ENCODE data around the gene NLRP8. TPM values are rescaled to one million over a fixed set of nuclear protein-coding genes. Genes with fewer than 3 reads are reported as not detected.
"Not testable (repeated sequence)": the region's sequence is repeated elsewhere in the genome, so short reads cannot be mapped to it uniquely, and the experiment has no call there.

The NLRP8 gene
- polyA plus RNA-seq, 2 donors: not detected

DNA sequence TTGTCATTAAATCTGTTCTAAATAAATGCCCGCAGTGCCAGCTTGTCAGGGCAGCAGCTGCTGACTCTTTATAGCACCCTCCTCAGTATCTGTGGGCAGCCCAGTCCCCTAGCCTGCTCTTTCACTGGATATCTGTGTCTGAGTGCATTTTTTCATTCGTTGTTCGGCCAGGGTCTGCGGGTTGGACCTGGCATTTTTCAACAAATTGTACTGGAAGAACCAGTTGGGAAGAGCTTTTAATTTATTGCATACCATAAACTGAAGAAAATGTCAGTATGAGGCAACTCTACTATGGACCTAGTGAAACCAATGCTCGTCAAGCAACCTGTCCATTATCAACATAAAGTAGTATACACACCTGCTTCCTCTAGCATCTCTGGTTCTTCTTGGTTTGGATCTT, 24.1 kb upstream of the NLRP8 start:
- H3K4me1 ChIP-seq (ENCODE audit: control insufficient read depth in 2 of 2, insufficient read depth in 2 of 2, low read length in 1 of 2): no peaks in the 10 kb centered on the region
- WGBS, 2 donors: 71 to 79% methylated on average over 5 of the region's 5 CpGs
- H3K4me3 ChIP-seq (ENCODE audit: low read depth in 1 of 2, low read length in 2 of 2): no peak overlapping the region
- no peaks in the 10 kb centered on the region for H3K27me3 ChIP-seq (ENCODE audit: control insufficient read depth in 1 of 2, insufficient read depth in 2 of 2, low read length in 2 of 2)
- no peaks in the 10 kb centered on the region for H3K36me3 ChIP-seq (ENCODE audit: control insufficient read depth in 2 of 2, insufficient read depth in 2 of 2, low read length in 1 of 2)
- H3K9me3 ChIP-seq (ENCODE audit: control insufficient read depth in 2 of 2, insufficient read depth in 1 of 2, low read depth in 1 of 2, low read length in 1 of 2): peaks cover 2 to 6% of the 10 kb centered on the region in 2 donors
- no peak overlapping the region for H3K27ac ChIP-seq (ENCODE audit: low read depth in 2 of 2, low read length in 1 of 2)

DNA sequence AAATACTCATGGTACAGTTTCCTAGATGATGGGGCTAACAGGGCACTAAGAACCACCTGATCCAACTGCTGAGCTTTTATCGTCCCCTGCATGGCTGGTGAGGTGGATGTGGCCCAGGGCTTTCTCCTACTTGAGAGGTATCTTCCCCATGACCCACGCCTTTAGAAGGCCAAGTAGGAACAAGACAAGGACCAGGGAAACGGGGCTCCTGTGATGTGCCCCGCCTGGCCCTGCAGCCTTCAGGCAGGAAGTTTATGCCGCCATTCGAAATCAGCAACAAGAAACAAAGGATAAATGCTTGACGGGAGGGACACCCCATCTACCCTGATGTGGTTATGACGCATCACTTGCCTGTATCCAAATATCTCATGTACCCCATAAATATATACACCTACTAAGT, 19.6 kb upstream of the NLRP8 start:
- Histone ChIP-seq H3K4me3 (ENCODE audit: low read depth in 1 of 2, low read length in 2 of 2) (no peak overlapping the region), H3K9me3 (ENCODE audit: control insufficient read depth in 2 of 2, insufficient read depth in 1 of 2, low read depth in 1 of 2, low read length in 1 of 2) (peaks cover 6 to 11% of the 10 kb centered on the region in 2 donors), H3K4me1 (ENCODE audit: control insufficient read depth in 2 of 2, insufficient read depth in 2 of 2, low read length in 1 of 2) (no peaks in the 10 kb centered on the region), H3K27ac (ENCODE audit: low read depth in 2 of 2, low read length in 1 of 2) (no peak overlapping the region), H3K36me3 (ENCODE audit: control insufficient read depth in 2 of 2, insufficient read depth in 2 of 2, low read length in 1 of 2) (no peaks in the 10 kb centered on the region), H3K27me3 (ENCODE audit: control insufficient read depth in 1 of 2, insufficient read depth in 2 of 2, low read length in 2 of 2) (no peaks in the 10 kb centered on the region)
- WGBS, 2 donors: 75% methylated on average over 8 of the region's 8 CpGs

DNA sequence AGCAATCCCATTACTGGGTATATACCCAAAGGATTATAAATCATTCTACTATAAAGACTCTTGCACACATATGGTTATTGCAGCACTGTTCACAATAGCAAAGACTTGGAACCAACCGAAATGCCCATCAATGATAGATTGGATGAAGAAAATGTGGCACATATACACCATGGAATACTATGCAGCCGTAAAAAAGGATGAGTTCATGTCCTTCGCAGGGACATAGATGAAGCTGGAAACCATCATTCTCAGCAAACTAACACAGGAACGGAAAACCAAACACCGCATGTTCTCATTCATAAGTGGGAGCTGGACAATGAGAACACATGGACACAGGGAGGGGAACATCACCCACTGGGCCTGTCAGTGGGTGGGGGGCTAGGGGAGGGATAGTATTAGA, 18.4 kb upstream of the NLRP8 start:
- not testable (repeated sequence) for H3K4me1 ChIP-seq (ENCODE audit: control insufficient read depth in 2 of 2, insufficient read depth in 2 of 2, low read length in 1 of 2); H3K27me3 ChIP-seq (ENCODE audit: control insufficient read depth in 1 of 2, insufficient read depth in 2 of 2, low read length in 2 of 2); H3K27ac ChIP-seq (ENCODE audit: low read depth in 2 of 2, low read length in 1 of 2); H3K36me3 ChIP-seq (ENCODE audit: control insufficient read depth in 2 of 2, insufficient read depth in 2 of 2, low read length in 1 of 2); H3K4me3 ChIP-seq (ENCODE audit: low read depth in 1 of 2, low read length in 2 of 2)
- peaks cover 3 to 11% of the 10 kb centered on the region in 2 donors for H3K9me3 ChIP-seq (ENCODE audit: control insufficient read depth in 2 of 2, insufficient read depth in 1 of 2, low read depth in 1 of 2, low read length in 1 of 2)
- WGBS, 2 donors: 87 to 93% methylated on average over 5 of the region's 5 CpGs

DNA sequence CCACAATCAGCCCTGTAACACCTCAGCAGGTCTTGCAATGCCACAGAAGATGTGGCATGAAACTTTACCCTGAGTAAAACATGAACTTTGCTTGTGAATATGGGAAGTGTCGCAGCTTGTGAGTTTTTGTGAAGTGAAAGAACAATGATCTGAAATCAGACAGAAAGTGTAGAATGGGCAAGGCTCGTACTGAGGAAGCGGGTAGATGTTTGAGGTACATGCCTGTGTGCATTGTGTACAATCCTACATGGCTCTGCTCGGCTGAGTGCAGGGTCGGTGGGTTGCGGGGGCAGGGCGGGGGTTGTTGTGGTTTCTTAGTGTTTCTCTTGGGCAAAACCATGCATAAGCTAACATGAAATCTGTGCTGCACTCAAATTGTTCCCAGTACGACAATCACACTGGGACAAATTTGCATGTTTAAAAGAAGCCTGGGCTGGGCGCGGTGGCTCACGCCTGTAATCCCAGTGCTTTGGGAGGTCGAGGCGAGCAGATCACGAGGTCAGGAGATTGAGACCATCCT, 16.6 kb upstream of the NLRP8 start:
- peaks cover 3 to 7% of the 10 kb centered on the region in 2 donors for H3K9me3 ChIP-seq (ENCODE audit: control insufficient read depth in 2 of 2, insufficient read depth in 1 of 2, low read depth in 1 of 2, low read length in 1 of 2)
- WGBS, 2 donors: 69 to 72% methylated on average over 14 of the region's 14 CpGs
- H3K27ac ChIP-seq (ENCODE audit: low read depth in 2 of 2, low read length in 1 of 2): no peak overlapping the region
- H3K4me3 ChIP-seq (ENCODE audit: low read depth in 1 of 2, low read length in 2 of 2): no peak overlapping the region
- no peaks in the 10 kb centered on the region for H3K27me3 ChIP-seq (ENCODE audit: control insufficient read depth in 1 of 2, insufficient read depth in 2 of 2, low read length in 2 of 2)
- H3K4me1 ChIP-seq (ENCODE audit: control insufficient read depth in 2 of 2, insufficient read depth in 2 of 2, low read length in 1 of 2): no peaks in the 10 kb centered on the region
- no peaks in the 10 kb centered on the region for H3K36me3 ChIP-seq (ENCODE audit: control insufficient read depth in 2 of 2, insufficient read depth in 2 of 2, low read length in 1 of 2)

DNA sequence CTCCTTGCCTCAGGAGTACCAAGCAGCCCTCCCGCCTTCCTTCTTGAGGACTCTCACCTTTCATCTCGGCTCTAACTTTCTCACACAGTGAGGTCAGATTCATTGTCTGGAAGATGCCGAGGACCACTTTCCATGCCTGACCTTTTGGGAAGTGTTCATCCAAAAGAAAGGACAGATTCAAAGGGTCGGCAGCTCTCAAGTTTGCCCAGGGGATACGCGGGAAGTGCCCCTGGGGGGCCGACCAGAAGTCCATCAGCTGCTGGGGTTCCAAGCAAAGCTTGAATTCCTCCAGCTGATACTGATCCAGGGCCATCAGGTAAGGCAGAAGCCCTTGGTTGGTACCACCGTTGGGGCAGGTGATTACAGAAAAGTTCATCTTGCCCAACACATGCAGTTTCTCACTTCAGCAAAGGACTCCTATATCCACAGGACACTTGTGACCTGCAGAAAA, 15.7 kb upstream of the NLRP8 start, which contains the start of gene NLRP13:
NLRP13 (minus strand) TSS at position 401 of the 451 bp plus-strand sequence; CDS start at position 376, 25 bp downstream.
- Histone ChIP-seq H3K4me3 (ENCODE audit: low read depth in 1 of 2, low read length in 2 of 2) (no peak within 1 kb of the TSS), H3K27me3 (ENCODE audit: control insufficient read depth in 1 of 2, insufficient read depth in 2 of 2, low read length in 2 of 2) (no peaks in the 10 kb centered on the region), H3K36me3 (ENCODE audit: control insufficient read depth in 2 of 2, insufficient read depth in 2 of 2, low read length in 1 of 2) (no peaks in the 10 kb centered on the region), H3K27ac (ENCODE audit: low read depth in 2 of 2, low read length in 1 of 2) (no peak within 1 kb of the TSS), H3K9me3 (ENCODE audit: control insufficient read depth in 2 of 2, insufficient read depth in 1 of 2, low read depth in 1 of 2, low read length in 1 of 2) (peaks cover 3 to 7% of the 10 kb centered on the region in 2 donors), H3K4me1 (ENCODE audit: control insufficient read depth in 2 of 2, insufficient read depth in 2 of 2, low read length in 1 of 2) (no peaks in the 10 kb centered on the region)
- 82 to 86% methylated on average over 8 of the region's 8 CpGs for WGBS, 2 donors

DNA sequence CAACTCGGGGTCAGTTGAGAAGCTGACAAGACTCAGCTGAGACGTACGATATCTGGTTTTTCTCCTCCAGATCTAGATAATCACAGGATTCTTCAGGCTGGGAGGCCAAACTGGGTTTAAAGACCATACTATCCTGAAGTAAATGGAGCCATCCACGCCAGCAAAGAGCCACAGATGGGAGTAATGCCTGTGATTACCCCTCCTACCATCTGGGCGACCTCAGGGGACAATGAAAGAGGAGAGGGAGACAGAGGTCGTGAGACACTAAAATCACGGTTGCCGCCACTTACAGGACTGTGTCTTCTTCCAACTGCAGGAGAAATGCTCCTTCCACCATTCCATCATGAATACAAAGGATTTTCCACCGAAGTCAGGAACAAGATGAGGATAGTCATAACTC, 12.4 kb upstream of the NLRP8 start:
- peaks cover 3 to 5% of the 10 kb centered on the region in 2 donors for H3K9me3 ChIP-seq (ENCODE audit: control insufficient read depth in 2 of 2, insufficient read depth in 1 of 2, low read depth in 1 of 2, low read length in 1 of 2)
- no peaks in the 10 kb centered on the region for H3K4me1 ChIP-seq (ENCODE audit: control insufficient read depth in 2 of 2, insufficient read depth in 2 of 2, low read length in 1 of 2)
- no peaks in the 10 kb centered on the region for H3K27me3 ChIP-seq (ENCODE audit: control insufficient read depth in 1 of 2, insufficient read depth in 2 of 2, low read length in 2 of 2)
- no peak overlapping the region for H3K4me3 ChIP-seq (ENCODE audit: low read depth in 1 of 2, low read length in 2 of 2)
- H3K27ac ChIP-seq (ENCODE audit: low read depth in 2 of 2, low read length in 1 of 2): no peak overlapping the region
- H3K36me3 ChIP-seq (ENCODE audit: control insufficient read depth in 2 of 2, insufficient read depth in 2 of 2, low read length in 1 of 2): no peaks in the 10 kb centered on the region
- 78 to 81% methylated on average over 9 of the region's 9 CpGs for WGBS, 2 donors

DNA sequence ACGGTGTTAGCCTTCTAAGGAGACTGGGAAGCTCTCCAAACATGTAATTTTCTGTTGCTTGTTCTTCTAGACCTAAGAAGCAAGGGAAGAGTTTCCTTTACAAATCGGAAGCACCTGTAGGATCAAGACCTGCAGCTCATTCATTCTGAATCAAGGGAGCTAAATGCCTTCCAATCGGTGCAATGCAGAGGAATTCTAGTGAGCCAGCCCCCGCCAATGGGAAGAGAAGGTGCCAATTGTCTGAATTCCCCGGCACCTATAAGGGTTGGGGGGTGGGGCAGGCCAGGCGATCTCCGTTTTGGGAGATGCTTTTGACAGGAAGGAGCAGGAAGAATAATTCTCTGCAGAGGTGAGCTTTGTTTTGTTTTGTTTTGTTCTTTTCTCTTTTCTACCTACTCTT, 8.4 kb upstream of the NLRP8 start:
- H3K36me3 ChIP-seq (ENCODE audit: control insufficient read depth in 2 of 2, insufficient read depth in 2 of 2, low read length in 1 of 2): no peaks in the 10 kb centered on the region
- H3K4me3 ChIP-seq (ENCODE audit: low read depth in 1 of 2, low read length in 2 of 2): no peak overlapping the region
- H3K27ac ChIP-seq (ENCODE audit: low read depth in 2 of 2, low read length in 1 of 2): no peak overlapping the region
- no peaks in the 10 kb centered on the region for H3K9me3 ChIP-seq (ENCODE audit: control insufficient read depth in 2 of 2, insufficient read depth in 1 of 2, low read depth in 1 of 2, low read length in 1 of 2)
- H3K4me1 ChIP-seq (ENCODE audit: control insufficient read depth in 2 of 2, insufficient read depth in 2 of 2, low read length in 1 of 2): no peaks in the 10 kb centered on the region
- WGBS, 2 donors: 65 to 67% methylated on average over 7 of the region's 7 CpGs
- no peaks in the 10 kb centered on the region for H3K27me3 ChIP-seq (ENCODE audit: control insufficient read depth in 1 of 2, insufficient read depth in 2 of 2, low read length in 2 of 2)

DNA sequence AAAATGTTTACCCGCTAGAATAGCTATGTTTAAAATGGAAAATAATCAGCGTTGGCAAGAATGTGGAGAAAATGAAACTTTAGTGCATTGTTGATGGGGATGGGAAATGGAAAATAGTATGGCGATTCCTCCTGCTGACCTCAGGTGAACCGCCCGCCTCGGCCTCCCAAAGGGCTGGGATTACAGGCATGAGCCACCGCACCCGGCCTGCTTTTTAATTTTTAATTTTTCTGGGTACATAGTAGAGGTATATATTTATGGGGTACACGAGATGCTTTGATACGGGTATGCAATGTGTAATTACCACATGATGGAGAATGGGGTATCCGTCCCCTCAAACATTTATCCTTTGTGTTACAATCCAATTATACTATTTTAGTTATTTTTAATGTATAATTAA, 7.3 kb upstream of the NLRP8 start:
- 91 to 93% methylated on average over 11 of the region's 11 CpGs for WGBS, 2 donors
- Histone ChIP-seq H3K27ac (ENCODE audit: low read depth in 2 of 2, low read length in 1 of 2) (no peak overlapping the region), H3K9me3 (ENCODE audit: control insufficient read depth in 2 of 2, insufficient read depth in 1 of 2, low read depth in 1 of 2, low read length in 1 of 2) (no peaks in the 10 kb centered on the region), H3K36me3 (ENCODE audit: control insufficient read depth in 2 of 2, insufficient read depth in 2 of 2, low read length in 1 of 2) (no peaks in the 10 kb centered on the region), H3K27me3 (ENCODE audit: control insufficient read depth in 1 of 2, insufficient read depth in 2 of 2, low read length in 2 of 2) (no peaks in the 10 kb centered on the region), H3K4me1 (ENCODE audit: control insufficient read depth in 2 of 2, insufficient read depth in 2 of 2, low read length in 1 of 2) (no peaks in the 10 kb centered on the region), H3K4me3 (ENCODE audit: low read depth in 1 of 2, low read length in 2 of 2) (no peak overlapping the region)

DNA sequence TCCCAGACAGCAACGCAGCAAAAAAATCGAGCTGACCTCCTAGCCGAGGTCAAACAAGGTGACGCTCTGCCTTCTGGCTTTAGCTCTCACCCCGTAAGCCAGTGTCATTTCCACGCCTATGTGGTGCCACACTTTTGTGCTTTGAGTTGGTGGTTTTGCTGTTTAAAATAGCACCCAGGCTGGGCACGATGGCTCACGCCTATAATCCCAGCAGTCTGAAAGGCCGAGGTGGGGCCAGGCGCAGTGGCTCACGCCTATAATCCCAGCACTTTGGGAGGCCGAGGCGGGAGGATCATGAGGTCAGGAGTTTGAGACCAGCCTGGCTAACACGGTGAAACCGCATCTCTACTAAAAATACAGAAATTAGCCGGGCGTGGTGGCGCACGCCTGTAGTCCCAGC, 2.9 kb downstream of the NLRP8 start:
- H3K27ac ChIP-seq (ENCODE audit: low read depth in 2 of 2, low read length in 1 of 2); H3K36me3 ChIP-seq (ENCODE audit: control insufficient read depth in 2 of 2, insufficient read depth in 2 of 2, low read length in 1 of 2); H3K9me3 ChIP-seq (ENCODE audit: control insufficient read depth in 2 of 2, insufficient read depth in 1 of 2, low read depth in 1 of 2, low read length in 1 of 2); H3K27me3 ChIP-seq (ENCODE audit: control insufficient read depth in 1 of 2, insufficient read depth in 2 of 2, low read length in 2 of 2); H3K4me1 ChIP-seq (ENCODE audit: control insufficient read depth in 2 of 2, insufficient read depth in 2 of 2, low read length in 1 of 2); H3K4me3 ChIP-seq (ENCODE audit: low read depth in 1 of 2, low read length in 2 of 2): not testable (repeated sequence)
- 91% methylated on average over 19 of the region's 19 CpGs for WGBS, 2 donors

DNA sequence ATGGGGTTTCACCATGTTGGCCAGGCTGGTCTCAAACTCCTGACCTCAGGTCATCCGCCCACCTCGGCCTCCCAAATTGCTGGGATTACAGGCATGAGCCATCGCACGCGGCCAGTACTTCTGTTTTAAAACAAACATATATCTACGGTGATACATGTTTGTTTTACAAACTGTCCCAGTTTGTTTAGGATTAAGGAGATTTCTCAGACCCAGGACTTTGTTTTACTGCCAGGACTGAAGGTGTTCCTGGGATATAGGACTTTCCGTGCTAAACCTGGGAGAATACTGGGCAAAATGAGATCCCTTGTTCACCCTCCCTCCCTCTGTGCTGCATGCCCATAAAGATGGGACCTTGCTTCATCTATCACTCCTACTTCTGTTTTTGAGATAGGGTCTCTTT, 8.8 kb downstream of the NLRP8 start:
- Histone ChIP-seq H3K27ac (ENCODE audit: low read depth in 2 of 2, low read length in 1 of 2) (no peak overlapping the region), H3K4me1 (ENCODE audit: control insufficient read depth in 2 of 2, insufficient read depth in 2 of 2, low read length in 1 of 2) (no peaks in the 10 kb centered on the region), H3K4me3 (ENCODE audit: low read depth in 1 of 2, low read length in 2 of 2) (no peak overlapping the region), H3K9me3 (ENCODE audit: control insufficient read depth in 2 of 2, insufficient read depth in 1 of 2, low read depth in 1 of 2, low read length in 1 of 2) (peaks cover 0 to 2% of the 10 kb centered on the region in 2 donors), H3K36me3 (ENCODE audit: control insufficient read depth in 2 of 2, insufficient read depth in 2 of 2, low read length in 1 of 2) (no peaks in the 10 kb centered on the region), H3K27me3 (ENCODE audit: control insufficient read depth in 1 of 2, insufficient read depth in 2 of 2, low read length in 2 of 2) (no peaks in the 10 kb centered on the region)
- WGBS, 2 donors: 86 to 87% methylated on average over 7 of the region's 7 CpGs
